Activated naive CD8-positive, alpha-beta T cell treated with anti-CD3 and anti-CD28 coated beads, Interleukin-2, amount 10 ng/mL, durations not matched to agents 7 days and 5 days (primary cell): ENCODE data around the gene CD300LF. TPM values are rescaled to one million over a fixed set of nuclear protein-coding genes. Genes with fewer than 3 reads are reported as not detected.

Experiments
- ATAC-seq: fragments of 150-1000 bp; cut with Tn5 transposase; one replicate; pipeline ENCODE4 v1.10.0; 2021; ENCODE audit warnings: low read depth, moderate library complexity
- POLR2A ChIA-PET: fragments of 350-600 bp; sonication (Branson Sonifier 250); formaldehyde crosslinking; loops from one replicate; lab custom pipeline; 2021; ENCODE audit warnings: antibody characterized with exemption; lab: Charles Lee
- DNase-seq: peaks from one replicate; pipeline ENCODE4 v3.0.0; 2021
- H3K27ac Mint-ChIP-seq: one replicate; pipeline ENCODE4 v1.8.0; 2022; ENCODE audit warnings: mild to moderate bottlenecking, mixed read lengths
- H3K27me3 Mint-ChIP-seq: one replicate; pipeline ENCODE4 v1.8.0; 2022; ENCODE audit warnings: mild to moderate bottlenecking, moderate library complexity, mixed read lengths
- H3K36me3 Mint-ChIP-seq: one replicate; pipeline ENCODE4 v1.8.0; 2021; ENCODE audit warnings: mild to moderate bottlenecking, mixed read lengths
- H3K4me1 Mint-ChIP-seq: one replicate; pipeline ENCODE4 v1.8.0; 2021; ENCODE audit warnings: mixed read lengths
- H3K4me3 Mint-ChIP-seq: one replicate; pipeline ENCODE4 v1.8.0; 2022; ENCODE audit warnings: mild to moderate bottlenecking, moderate library complexity, mixed read lengths
- H3K9me3 Mint-ChIP-seq: one replicate; pipeline ENCODE4 v1.8.0; 2021; ENCODE audit warnings: mixed read lengths
- total RNA-seq, 2 experiments: library from RNA; stranded (reverse); gene quantifications; one replicate each; pipeline ENCODE4 v1.2.3, GENCODE V29; 2021

Gene CD300LF
- total RNA-seq, 2 experiments from 2014 or later, result 0.25 TPM; not detected in 1

DNA sequence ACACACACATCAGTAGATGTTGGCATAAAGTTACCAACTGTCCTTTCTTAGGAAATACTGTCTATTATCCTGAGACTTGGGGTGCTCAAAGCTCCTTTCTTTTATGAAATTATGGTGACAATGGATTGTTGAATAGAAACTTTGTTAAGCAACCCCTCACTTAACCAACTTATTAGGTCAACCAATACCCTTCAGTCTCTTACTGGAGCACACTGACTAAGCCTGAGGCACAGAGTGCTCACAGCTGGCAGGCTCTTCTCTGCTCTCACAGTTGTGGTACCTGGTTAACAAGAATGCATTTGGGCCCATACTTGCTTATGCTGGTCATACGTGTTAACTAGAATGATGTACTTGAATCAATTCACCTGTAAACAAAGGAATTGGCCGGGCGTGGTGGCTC lies 24.8 kb downstream of the CD300LF start:
- H3K9me3 Mint-ChIP-seq, result no peaks in the 10 kb centered on the region
- H3K4me3 Mint-ChIP-seq, result no peak overlapping the region
- DNase-seq (no peak), ATAC-seq (no peak)
- peaks cover 18% of the 10 kb centered on the region for H3K4me1 Mint-ChIP-seq
- no peak overlapping the region for H3K27ac Mint-ChIP-seq
- peaks cover 20% of the 10 kb centered on the region for H3K27me3 Mint-ChIP-seq
- H3K36me3 Mint-ChIP-seq, result peaks cover 4% of the 10 kb centered on the region
- POLR2A ChIA-PET, result no interaction called here

GRCh38 chr17:74686761-74687160 lies 26.0 kb downstream of the CD300LF start:
- H3K9me3 Mint-ChIP-seq, result no peaks in the 10 kb centered on the region
- ATAC-seq (no peak), DNase-seq (no peak)
- peaks cover 16% of the 10 kb centered on the region for H3K27me3 Mint-ChIP-seq
- H3K4me3 Mint-ChIP-seq, result no peak overlapping the region
- H3K27ac Mint-ChIP-seq, result no peak overlapping the region
- peaks cover 2% of the 10 kb centered on the region for H3K36me3 Mint-ChIP-seq
- H3K4me1 Mint-ChIP-seq, result peaks cover 18% of the 10 kb centered on the region
- POLR2A ChIA-PET, result no interaction called here

- no peak overlapping the region for H3K27ac Mint-ChIP-seq
- peaks cover 8% of the 10 kb centered on the region for H3K4me1 Mint-ChIP-seq
- H3K27me3 Mint-ChIP-seq, result peaks cover 23% of the 10 kb centered on the region
- H3K36me3 Mint-ChIP-seq, result no peaks in the 10 kb centered on the region
- ATAC-seq (no peak), DNase-seq (no peak)
- POLR2A ChIA-PET, result no interaction called here
- H3K4me3 Mint-ChIP-seq, result no peak overlapping the region
- H3K9me3 Mint-ChIP-seq, result no peaks in the 10 kb centered on the region
Observed at GRCh38 chr17:74682471-74683190, 30.1 kb downstream of the CD300LF start.

- ATAC-seq (no peak), DNase-seq (no peak)
- Mint-ChIP-seq H3K4me1 (peaks cover 8% of the 10 kb centered on the region), H3K27me3 (peaks cover 23% of the 10 kb centered on the region), H3K9me3 (no peaks in the 10 kb centered on the region), H3K27ac (no peak overlapping the region), H3K4me3 (no peak overlapping the region), H3K36me3 (no peaks in the 10 kb centered on the region)
- POLR2A ChIA-PET, result no interaction called here
Observed at GRCh38 chr17:74682028-74682427, 30.7 kb downstream of the CD300LF start.

- Mint-ChIP-seq H3K4me3 (no peak overlapping the region), H3K9me3 (no peaks in the 10 kb centered on the region), H3K27me3 (peaks cover 24% of the 10 kb centered on the region), H3K4me1 (peaks cover 8% of the 10 kb centered on the region), H3K27ac (no peak overlapping the region), H3K36me3 (no peaks in the 10 kb centered on the region)
- DNase-seq (no peak), ATAC-seq (no peak)
- POLR2A ChIA-PET, result no interaction called here
Observed at GRCh38 chr17:74680941-74681340, 31.8 kb downstream of the CD300LF start.

GRCh38 chr17:74680213-74680612 lies 32.5 kb downstream of the CD300LF start:
- ATAC-seq, result no peak
- Mint-ChIP-seq H3K36me3 (no peaks in the 10 kb centered on the region), H3K27ac (no peak overlapping the region), H3K9me3 (no peaks in the 10 kb centered on the region), H3K4me3 (no peak overlapping the region), H3K27me3 (peaks cover 22% of the 10 kb centered on the region), H3K4me1 (peaks cover 8% of the 10 kb centered on the region)
- POLR2A ChIA-PET, result no interaction called here
- no peak for DNase-seq

GRCh38 chr17:74679374-74679773 lies 33.3 kb downstream of the CD300LF start:
- ATAC-seq (no peak), DNase-seq (no peak)
- peaks cover 24% of the 10 kb centered on the region for H3K27me3 Mint-ChIP-seq
- POLR2A ChIA-PET, result no interaction called here
- H3K4me1 Mint-ChIP-seq, result peaks cover 8% of the 10 kb centered on the region
- no peaks in the 10 kb centered on the region for H3K9me3 Mint-ChIP-seq
- H3K4me3 Mint-ChIP-seq, result no peak overlapping the region
- H3K27ac Mint-ChIP-seq, result no peak overlapping the region
- no peaks in the 10 kb centered on the region for H3K36me3 Mint-ChIP-seq

DNA sequence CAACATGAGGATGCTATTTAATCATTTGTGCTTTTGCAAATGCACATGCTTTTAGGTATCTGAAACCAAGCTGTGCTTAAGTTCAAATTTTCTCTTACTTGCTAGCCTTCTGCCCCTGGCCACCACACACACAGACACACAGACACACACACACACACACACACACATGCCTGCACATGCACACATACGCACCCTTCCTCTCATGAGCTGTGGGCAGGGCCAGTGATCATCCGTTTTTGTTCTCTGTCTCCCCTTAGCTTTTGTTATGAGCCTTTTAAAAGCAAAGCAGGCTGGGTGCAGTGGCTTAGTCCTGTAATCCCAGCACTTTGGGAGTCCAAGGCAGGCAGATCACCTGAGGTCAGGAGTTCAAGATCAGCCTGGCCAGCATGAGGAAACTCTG lies 34.2 kb downstream of the CD300LF start:
- H3K27ac Mint-ChIP-seq, result no peak overlapping the region
- no peaks in the 10 kb centered on the region for H3K9me3 Mint-ChIP-seq
- POLR2A ChIA-PET, result no interaction called here
- DNase-seq (no peak), ATAC-seq (no peak)
- no peak overlapping the region for H3K4me3 Mint-ChIP-seq
- no peaks in the 10 kb centered on the region for H3K36me3 Mint-ChIP-seq
- H3K27me3 Mint-ChIP-seq, result peaks cover 23% of the 10 kb centered on the region
- peaks cover 8% of the 10 kb centered on the region for H3K4me1 Mint-ChIP-seq

DNA sequence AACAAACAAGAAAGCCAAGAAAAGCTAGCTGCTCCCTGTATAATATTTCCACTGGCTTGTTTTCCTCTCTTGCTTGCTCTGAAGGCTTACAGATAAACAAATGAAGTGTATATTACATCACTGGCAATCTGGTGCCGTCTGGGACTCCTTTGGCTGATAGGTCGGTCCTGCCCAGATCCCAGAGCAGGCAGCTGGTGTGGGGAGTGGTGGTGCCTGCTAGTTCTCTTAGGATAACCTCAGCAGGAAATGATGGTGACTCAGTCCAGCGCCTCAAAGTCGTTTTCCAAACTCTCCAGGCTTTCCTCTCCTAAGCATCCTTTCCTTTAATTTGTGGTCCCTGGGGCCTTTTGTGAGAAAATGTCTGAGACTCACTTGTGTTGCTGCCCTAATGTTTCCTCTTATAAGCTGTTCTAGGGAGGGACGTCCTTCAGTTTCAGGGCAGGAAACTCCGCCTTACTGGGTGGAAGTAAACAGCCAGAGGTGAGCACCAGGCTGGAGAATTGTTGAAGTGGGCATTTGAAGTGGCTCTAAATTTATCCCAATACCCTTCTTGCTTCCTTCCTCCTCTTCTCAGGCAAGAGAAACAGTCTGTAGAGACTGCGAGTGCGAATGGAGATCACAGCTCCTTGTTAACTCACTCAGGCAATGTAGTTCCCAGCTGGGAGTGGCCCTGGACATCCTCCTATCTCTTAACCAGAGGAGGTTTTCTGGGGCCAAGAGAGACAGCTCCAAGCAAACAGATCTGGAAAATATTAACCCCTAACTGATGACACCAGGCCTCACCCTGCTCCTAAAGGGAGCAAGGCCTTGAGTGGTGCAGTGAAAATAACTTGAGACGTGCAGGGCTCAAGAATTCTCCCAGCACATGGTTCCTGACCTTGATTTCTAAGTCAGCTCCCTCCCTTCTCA lies 34.9 kb downstream of the CD300LF start:
- Mint-ChIP-seq H3K27me3 (peaks cover 29% of the 10 kb centered on the region), H3K4me3 (no peak overlapping the region), H3K9me3 (no peaks in the 10 kb centered on the region), H3K4me1 (peaks cover 8% of the 10 kb centered on the region), H3K36me3 (no peaks in the 10 kb centered on the region), H3K27ac (no peak overlapping the region)
- ATAC-seq (no peak), DNase-seq (no peak)
- POLR2A ChIA-PET, result no interaction called here

DNA sequence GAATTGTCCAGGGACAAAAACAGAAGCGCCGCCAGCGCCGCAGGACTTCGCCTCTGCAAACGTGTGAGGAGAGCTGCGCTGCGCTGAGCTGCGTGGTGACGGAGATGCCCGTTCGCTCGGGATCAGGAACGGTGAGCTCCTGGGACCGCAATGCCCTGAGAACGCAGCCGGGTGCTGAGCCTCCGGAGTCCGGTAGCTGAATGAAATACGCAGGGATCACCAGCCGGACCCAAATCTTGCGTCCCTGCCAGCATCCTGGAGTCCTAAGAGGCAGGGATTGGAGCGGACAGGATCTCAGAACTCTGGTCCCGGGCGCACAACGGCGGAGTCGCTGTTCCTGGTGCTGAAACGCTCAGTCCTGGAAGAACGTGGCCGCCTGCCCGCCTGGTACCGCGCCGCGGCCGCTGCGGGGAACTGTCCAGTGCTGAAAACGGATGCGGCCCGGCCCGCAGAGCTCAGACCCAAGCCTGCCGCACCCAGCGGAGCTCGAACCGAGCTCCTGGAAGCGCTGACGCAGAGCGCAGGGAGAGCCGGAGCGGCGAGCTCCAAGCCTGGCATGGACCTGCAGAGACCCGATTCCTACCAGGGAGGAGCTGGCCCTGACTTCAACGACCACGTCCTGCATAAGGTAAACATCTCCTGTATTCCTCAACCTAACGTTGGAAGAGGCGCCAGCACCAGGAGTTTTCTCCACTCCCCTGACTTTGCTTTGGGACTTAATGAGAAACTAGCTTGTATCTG lies 41.5 kb downstream of the CD300LF start:
- peak; percentile 93 for ATAC-seq
- H3K27me3 Mint-ChIP-seq, result peaks cover 60% of the 10 kb centered on the region
- no peaks in the 10 kb centered on the region for H3K36me3 Mint-ChIP-seq
- no peak overlapping the region for H3K4me3 Mint-ChIP-seq
- no peak overlapping the region for H3K27ac Mint-ChIP-seq
- no peaks in the 10 kb centered on the region for H3K4me1 Mint-ChIP-seq
- peaks cover 2% of the 10 kb centered on the region for H3K9me3 Mint-ChIP-seq
- DNase-seq, result peak; percentile 86
- POLR2A ChIA-PET, result interaction anchor here (1.4 kb wide), 1 partner anchor 88 kb away, joined by 3 read pairs; no protein-coding TSS in a partner anchor

DNA sequence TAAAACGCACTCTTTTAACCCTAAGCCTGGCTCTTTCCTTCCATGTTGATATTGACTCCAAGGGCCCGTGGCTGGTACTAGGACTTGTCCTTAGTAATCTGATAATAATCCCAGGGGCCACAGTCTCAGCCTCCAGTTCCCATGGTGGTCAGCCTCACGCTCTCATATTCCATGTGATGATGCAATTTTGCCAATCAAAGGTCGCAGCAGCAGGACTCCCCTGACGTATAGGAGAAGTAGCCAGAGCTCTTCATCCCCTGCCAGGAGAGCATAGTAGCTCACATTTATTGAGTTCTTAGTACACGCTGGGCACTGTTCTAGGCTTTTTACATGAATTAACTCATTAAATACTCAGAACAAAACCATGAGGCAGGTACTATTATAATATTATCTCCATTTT lies 42.4 kb downstream of the CD300LF start:
- POLR2A ChIA-PET, result interaction anchor here (1.4 kb wide), 1 partner anchor 89 kb away, joined by 3 read pairs; no protein-coding TSS in a partner anchor
- Mint-ChIP-seq H3K27me3 (peaks cover 59% of the 10 kb centered on the region), H3K4me1 (no peaks in the 10 kb centered on the region), H3K4me3 (no peak overlapping the region), H3K9me3 (peaks cover 2% of the 10 kb centered on the region), H3K27ac (no peak overlapping the region), H3K36me3 (no peaks in the 10 kb centered on the region)
- no peak for ATAC-seq
- DNase-seq, result no peak

DNA sequence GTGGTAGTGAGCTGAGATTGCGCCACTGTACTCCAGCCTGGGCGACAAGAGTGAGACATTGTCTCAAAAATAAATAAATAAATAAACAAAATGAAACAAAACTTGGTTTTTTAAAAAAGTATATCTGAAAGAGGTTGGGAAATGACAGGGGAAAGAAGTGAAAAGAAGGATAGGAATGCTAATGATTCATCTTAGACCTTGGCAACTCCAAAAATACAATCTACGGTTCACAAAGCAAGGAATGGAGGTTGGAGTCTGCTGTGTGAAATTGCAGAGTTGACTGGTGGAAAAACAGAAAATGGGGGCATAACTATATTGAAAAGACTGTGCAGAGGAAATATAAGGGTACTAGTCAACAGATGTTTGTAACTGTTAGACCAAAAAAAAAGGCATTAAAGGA lies 49.2 kb downstream of the CD300LF start:
- no peaks in the 10 kb centered on the region for H3K4me1 Mint-ChIP-seq
- no peaks in the 10 kb centered on the region for H3K9me3 Mint-ChIP-seq
- POLR2A ChIA-PET, result no interaction called here

GRCh38 chr17:74659889-74660288 lies 52.8 kb downstream of the CD300LF start:
- no peaks in the 10 kb centered on the region for H3K9me3 Mint-ChIP-seq
- H3K4me3 Mint-ChIP-seq, result no peak overlapping the region
- peaks cover 60% of the 10 kb centered on the region for H3K27me3 Mint-ChIP-seq
- POLR2A ChIA-PET, result interaction anchor here (3.1 kb wide), 1 partner anchor 78 kb away, joined by 37 read pairs; the partner anchor contains the start of gene RAB37
- no peaks in the 10 kb centered on the region for H3K36me3 Mint-ChIP-seq
- H3K4me1 Mint-ChIP-seq, result peaks cover 6% of the 10 kb centered on the region
- ATAC-seq (no peak), DNase-seq (no peak)
- H3K27ac Mint-ChIP-seq, result no peak overlapping the region

More for the DNA sequence above, 49.2 kb downstream of the CD300LF start:
- Mint-ChIP-seq H3K27me3 (peaks cover 66% of the 10 kb centered on the region), H3K4me3 (no peak overlapping the region), H3K36me3 (no peaks in the 10 kb centered on the region), H3K27ac (no peak overlapping the region)
- no peak for ATAC-seq
- DNase-seq, result no peak
